ENCODE data around the gene GASK1B. TPM values are rescaled to one million over a fixed set of nuclear protein-coding genes. Genes with fewer than 3 reads are reported as not detected.
A peak's percentile ranks its signal among the peaks of the same experiment; 100 is the strongest.

GASK1B gene
- total and polyA plus RNA-seq, 7 donors: 6.7 to 59.5 (median 34.4) TPM

GRCh38 chr4:158170691-158171561 lies 1.9 kb downstream of the GASK1B start:
- peaks cover 0 to 80% (median 69%) of the 10 kb centered on the region in 4 donors for H3K4me1 ChIP-seq
- no peaks in the 10 kb centered on the region for H3K36me3 ChIP-seq
- no peaks in the 10 kb centered on the region for H3K27me3 ChIP-seq
- H3K9me3 ChIP-seq: no peaks in the 10 kb centered on the region
- peak overlapping the region; percentile 31 to 61 (median 53) for H3K4me3 ChIP-seq
- TF ChIP-seq POLR2AphosphoS5 (IDR thresholded peaks at IDR 0.05) (peak in 3 of 4 donors; percentile 22 to 41 (median 28)), EP300 (IDR thresholded peaks at IDR 0.05) (peak in 1 of 4 donors; percentile 45), POLR2A (IDR thresholded peaks at IDR 0.05) (no peak)
- TF ChIP-seq, protein P1, sequence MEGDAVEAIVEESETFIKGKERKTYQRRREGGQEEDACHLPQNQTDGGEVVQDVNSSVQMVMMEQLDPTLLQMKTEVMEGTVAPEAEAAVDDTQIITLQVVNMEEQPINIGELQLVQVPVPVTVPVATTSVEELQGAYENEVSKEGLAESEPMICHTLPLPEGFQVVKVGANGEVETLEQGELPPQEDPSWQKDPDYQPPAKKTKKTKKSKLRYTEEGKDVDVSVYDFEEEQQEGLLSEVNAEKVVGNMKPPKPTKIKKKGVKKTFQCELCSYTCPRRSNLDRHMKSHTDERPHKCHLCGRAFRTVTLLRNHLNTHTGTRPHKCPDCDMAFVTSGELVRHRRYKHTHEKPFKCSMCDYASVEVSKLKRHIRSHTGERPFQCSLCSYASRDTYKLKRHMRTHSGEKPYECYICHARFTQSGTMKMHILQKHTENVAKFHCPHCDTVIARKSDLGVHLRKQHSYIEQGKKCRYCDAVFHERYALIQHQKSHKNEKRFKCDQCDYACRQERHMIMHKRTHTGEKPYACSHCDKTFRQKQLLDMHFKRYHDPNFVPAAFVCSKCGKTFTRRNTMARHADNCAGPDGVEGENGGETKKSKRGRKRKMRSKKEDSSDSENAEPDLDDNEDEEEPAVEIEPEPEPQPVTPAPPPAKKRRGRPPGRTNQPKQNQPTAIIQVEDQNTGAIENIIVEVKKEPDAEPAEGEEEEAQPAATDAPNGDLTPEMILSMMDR (IDR thresholded peaks at IDR 0.05): peak in 3 of 4 experiments; percentile 44 to 62 (median 47)
- 29 to 73% methylated on average over 42 of the region's 42 CpGs for WGBS, 2 donors
- peak; percentile 81 for DNase-seq
- peak overlapping the region; percentile 71 to 92 (median 80) for H3K27ac ChIP-seq
- intact Hi-C loops (cut with DNase I): loop anchor here (10.0 kb wide), 1 partner anchor 84 kb away; no protein-coding TSS in a partner anchor

DNA sequence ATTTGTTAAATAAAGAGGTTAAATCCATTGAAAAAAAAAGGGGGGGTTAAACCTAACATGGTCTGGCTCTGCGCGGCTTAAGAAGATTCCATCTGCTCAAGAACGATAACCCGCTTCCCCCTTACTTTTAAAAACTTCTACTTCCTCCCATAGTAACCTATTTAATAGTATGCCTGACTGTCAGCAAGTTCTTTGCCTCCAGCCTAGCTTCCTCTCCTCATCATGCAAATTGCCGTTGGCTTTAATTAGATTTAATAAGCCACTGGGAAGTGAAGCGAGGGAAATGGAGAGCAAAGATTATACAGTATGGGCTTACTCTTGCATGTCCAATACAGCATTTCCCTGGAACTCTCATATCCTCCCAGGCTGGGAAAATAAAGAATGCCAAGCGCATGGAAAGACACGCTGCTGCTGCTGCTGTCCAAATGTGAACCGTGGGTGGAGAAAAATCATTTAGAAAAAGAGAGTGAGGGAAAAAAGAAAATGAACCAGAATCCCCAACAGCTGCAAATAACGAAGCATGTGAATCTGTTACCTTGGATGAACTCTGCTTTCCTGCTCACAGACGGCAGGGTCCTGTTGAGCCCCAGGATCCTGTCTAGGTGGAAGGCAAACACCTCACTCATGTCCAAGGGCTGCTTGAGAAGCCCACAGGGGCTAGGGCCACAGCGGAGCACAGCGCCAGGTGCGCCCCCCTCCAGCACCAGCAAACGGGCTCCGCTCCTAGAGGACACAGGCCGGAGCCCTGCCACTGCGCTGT lies 2.7 kb downstream of the GASK1B start:
- no peaks in the 10 kb centered on the region for H3K27me3 ChIP-seq
- no peak for DNase-seq
- peak overlapping the region; percentile 31 to 61 (median 53) for H3K4me3 ChIP-seq
- WGBS, 2 donors: 39 to 83% methylated on average over 18 of the region's 18 CpGs
- H3K27ac ChIP-seq: peak overlapping the region; percentile 71 to 92 (median 80)
- H3K4me1 ChIP-seq: peaks cover 0 to 86% (median 77%) of the 10 kb centered on the region in 4 donors
- no peaks in the 10 kb centered on the region for H3K36me3 ChIP-seq
- TF ChIP-seq, protein P1 (IDR thresholded peaks at IDR 0.05): no peak
- TF ChIP-seq POLR2AphosphoS5 (IDR thresholded peaks at IDR 0.05): peak in 2 of 4 donors; percentile 7 to 27
- H3K9me3 ChIP-seq: no peaks in the 10 kb centered on the region
- intact Hi-C loops (cut with DNase I): loop anchor here (10.0 kb wide), 2 partner anchors 85 to 1195 kb away; partner anchors contain the start of gene PDGFC

DNA sequence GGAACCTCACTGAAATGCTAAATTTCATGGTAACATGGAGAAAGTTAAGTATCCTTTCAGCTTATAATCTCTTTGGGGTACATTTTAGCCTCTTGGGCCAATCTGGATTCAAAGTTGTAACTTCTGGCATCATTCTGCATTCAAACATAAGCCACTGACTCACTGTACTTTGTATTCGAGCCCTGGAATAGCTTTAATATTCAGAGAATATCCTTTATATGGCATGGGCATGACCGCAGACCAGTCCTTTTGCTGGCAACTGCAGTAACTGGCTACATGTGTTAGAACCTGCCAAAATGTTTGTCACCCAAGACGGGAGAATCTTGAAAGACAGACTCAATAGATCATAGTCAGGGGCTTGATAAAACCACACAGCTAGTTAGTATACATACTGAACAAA lies 3.3 kb downstream of the GASK1B start:
- H3K9me3 ChIP-seq: no peaks in the 10 kb centered on the region
- peak overlapping the region; percentile 31 to 61 (median 53) for H3K4me3 ChIP-seq
- no peak for TF ChIP-seq EP300 (IDR thresholded peaks at IDR 0.05)
- TF ChIP-seq POLR2A (IDR thresholded peaks at IDR 0.05): no peak
- TF ChIP-seq, protein P1 (IDR thresholded peaks at IDR 0.05): no peak
- TF ChIP-seq POLR2AphosphoS5 (IDR thresholded peaks at IDR 0.05): no peak
- H3K36me3 ChIP-seq: no peaks in the 10 kb centered on the region
- no peaks in the 10 kb centered on the region for H3K27me3 ChIP-seq
- 43 to 74% methylated on average over 3 of the region's 3 CpGs for WGBS, 2 donors
- intact Hi-C loops (cut with DNase I): loop anchor here (10.0 kb wide), 1 partner anchor 1195 kb away; the partner anchor contains the start of gene PDGFC
- peak overlapping the region; percentile 71 to 92 (median 80) for H3K27ac ChIP-seq
- peaks cover 0 to 86% (median 77%) of the 10 kb centered on the region in 4 donors for H3K4me1 ChIP-seq
- no peak for DNase-seq

GRCh38 chr4:158168606-158169005 lies 4.2 kb downstream of the GASK1B start:
- 83 to 86% methylated on average over 5 of the region's 5 CpGs for WGBS, 2 donors
- no peaks in the 10 kb centered on the region for H3K27me3 ChIP-seq
- intact Hi-C loops (cut with DNase I): loop anchor here (10.0 kb wide), 1 partner anchor 1194 kb away; the partner anchor contains the start of gene PDGFC

More at GRCh38 chr4:158168606-158169005, 4.2 kb downstream of the GASK1B start:
- H3K9me3 ChIP-seq: no peaks in the 10 kb centered on the region
- peak overlapping the region; percentile 71 to 92 (median 80) for H3K27ac ChIP-seq
- peaks cover 0 to 86% (median 77%) of the 10 kb centered on the region in 4 donors for H3K4me1 ChIP-seq
- H3K4me3 ChIP-seq: peak overlapping the region; percentile 9 to 61 (median 53)
- H3K36me3 ChIP-seq: no peaks in the 10 kb centered on the region
- DNase-seq: no peak
- no peak for TF ChIP-seq POLR2A (IDR thresholded peaks at IDR 0.05)
- TF ChIP-seq, protein P1 (IDR thresholded peaks at IDR 0.05): no peak
